SW 1271 (cell line): ENCODE measurements around the gene FAM210A.
A peak's percentile ranks its signal among the peaks of the same experiment; 100 is the strongest.
"Not testable (repeated sequence)": the region's sequence is repeated elsewhere in the genome, so short reads cannot be mapped to it uniquely, and the experiment has no call there.

Source experiments
- DNase-seq, 2 experiments: peaks; one replicate each; lab custom pipeline; 2025; lab: John Stamatoyannopoulos, UW

Gene FAM210A, protein sequence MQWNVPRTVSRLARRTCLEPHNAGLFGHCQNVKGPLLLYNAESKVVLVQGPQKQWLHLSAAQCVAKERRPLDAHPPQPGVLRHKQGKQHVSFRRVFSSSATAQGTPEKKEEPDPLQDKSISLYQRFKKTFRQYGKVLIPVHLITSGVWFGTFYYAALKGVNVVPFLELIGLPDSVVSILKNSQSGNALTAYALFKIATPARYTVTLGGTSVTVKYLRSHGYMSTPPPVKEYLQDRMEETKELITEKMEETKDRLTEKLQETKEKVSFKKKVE

DNA sequence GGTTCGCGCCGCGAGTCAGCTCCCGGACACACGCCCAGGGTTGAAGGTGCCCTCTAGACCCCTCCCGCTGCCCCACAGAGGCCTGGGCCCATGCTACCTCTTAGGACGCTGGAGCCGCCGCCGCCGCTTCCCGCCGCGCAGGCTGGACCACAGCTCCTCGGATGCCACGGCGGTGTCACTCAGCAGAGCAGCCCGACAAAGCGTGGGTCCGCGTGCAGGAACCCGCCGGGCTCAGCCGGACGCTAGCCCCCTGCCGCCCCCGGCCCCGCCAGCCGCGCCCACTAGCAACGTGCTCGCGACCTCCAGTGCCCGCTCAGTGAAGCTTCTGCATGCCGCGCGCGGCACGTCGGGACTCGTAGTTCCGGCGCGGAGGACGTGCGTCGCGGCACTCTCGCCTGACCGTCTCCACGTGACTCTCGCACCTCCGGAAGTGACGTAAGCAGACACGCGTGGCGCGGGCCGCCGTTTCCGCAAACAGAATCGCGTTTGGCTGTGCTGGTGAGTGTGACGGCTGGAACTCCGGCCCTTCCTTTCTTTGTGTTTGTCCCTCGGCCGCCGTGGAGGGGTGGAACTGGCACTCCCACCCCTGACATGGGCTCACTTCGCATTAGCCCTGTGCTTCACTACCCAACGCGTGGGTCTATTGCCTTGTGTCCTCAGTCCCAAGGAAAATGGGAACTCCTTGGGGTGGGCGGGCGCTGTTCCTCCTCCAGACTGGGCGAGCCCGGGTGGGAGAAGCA lies at the start of gene FAM210A, which contains the start of gene RNMT:
TSS of gene FAM210A (minus strand) at position 327 of the 740 bp plus-strand sequence. CDS start 44,481 bp downstream, outside the sequence.
TSS of gene RNMT (plus strand) at position 442 of the 740 bp plus-strand sequence. CDS start 4,845 bp downstream, outside the sequence.
- DNase-seq, result peak; percentile 71 to 84

DNA sequence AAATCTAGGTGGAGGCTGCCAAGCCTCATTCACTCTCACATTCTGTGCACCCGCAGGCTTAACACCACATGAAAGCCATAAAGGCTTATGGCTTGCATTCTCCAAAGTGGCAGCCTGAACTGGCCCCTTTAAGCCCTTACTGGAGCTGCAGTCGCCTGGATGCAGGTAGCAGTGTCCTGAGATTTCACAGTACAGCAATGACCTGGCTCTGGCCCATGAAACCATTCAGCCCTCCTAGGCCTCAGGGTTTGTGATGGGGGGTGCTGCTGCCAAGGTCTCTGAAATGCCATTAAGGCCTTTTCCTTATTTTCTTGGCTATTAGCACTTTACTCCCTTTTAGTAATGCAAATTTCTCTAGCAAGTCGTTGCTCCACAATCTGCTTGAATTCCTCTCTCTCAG lies 48.7 kb upstream of the FAM210A start:
- no peak for DNase-seq

DNA sequence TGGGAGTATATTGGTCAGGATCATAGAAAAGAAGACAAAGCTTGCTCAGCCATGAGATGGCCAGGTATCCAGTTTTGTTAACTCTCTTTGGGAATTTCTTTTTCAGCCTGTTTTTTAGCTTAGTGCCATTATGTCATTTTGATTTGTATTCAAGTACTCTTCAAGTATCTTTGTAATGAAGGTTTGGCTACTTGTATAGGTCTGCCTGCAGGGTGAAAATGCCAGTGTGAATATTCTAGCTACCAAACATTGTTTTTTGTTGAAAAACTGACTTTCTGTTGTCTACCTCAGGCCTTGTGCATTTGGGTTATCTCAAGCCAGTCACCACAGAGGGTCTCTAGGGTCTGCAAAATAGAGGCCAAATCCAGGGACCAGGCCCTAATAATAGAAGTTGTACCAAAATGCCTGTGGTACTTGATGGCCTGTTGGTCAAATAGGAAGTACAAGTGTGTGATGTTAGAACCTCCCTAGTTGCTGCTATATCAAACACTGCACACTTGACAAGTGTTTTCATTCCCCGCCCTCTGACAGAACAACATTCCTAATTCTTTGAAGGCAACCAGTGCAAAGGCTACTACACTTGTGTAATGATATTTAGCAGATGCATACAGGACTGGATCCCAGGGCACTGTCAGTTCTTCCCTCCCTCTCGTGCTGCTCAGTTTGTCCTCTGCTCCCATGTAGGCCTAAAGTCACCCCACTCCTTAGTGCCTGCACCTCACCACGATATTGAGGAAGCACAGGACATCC lies 36.5 kb upstream of the FAM210A start:
- no peak for DNase-seq

DNA sequence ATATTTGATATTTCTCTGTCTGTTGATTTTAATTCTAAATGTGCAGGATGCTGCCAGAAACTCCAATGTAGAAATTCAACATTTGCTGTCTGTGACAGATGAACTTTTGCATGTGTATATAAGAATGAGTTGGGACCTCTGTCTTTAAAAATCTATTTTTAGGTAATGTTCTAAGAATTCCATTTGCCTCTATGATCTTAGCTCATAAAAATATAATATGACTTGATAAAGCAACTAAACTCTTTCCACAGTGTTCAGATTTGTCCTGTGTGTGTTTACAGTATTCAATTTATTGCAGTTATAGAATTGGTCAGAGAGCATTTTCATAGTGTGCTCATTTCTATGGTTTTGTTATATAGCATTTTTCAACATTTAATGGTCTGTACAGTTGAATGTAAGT lies 33.7 kb upstream of the FAM210A start:
- DNase-seq, result no peak

DNA sequence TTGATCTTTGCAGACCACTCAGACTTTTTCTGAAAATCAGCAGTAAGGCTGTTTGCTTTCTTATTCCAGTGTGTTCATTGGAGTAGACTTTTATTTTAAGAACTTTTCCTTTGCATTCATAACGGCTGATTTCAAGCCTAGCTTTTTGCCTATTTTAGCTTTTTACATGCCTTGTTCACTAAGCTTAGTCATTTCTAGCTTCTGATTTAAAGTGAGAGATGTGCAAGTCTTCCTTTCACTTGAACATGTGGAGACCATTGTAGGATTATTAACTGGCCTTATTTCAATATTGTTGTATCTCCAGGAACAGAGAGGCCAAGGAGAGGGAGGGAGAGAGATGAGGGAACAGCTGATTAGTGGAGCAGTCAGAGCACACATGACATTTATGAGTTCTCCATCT lies 32.3 kb upstream of the FAM210A start:
- no peak for DNase-seq

DNA sequence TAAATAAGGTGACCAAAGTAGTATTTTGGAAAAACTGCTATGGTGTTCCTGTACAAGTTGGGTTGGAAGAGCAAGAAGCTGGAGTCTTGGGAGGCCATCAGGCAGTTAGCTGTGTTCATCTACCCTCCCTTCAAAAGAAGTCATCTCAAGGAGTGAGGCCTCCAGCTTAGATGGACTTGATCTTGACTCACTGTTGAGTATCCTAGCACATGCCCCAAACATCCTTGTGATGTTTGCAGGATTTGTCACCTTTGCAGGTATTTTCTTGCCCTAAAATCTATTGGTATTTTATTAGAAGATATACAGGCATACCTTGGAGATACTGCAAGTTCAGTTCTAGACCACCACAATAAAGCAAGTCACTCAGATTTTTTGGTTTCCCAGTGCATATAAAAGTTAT lies 30.3 kb upstream of the FAM210A start:
- no peak for DNase-seq

DNA sequence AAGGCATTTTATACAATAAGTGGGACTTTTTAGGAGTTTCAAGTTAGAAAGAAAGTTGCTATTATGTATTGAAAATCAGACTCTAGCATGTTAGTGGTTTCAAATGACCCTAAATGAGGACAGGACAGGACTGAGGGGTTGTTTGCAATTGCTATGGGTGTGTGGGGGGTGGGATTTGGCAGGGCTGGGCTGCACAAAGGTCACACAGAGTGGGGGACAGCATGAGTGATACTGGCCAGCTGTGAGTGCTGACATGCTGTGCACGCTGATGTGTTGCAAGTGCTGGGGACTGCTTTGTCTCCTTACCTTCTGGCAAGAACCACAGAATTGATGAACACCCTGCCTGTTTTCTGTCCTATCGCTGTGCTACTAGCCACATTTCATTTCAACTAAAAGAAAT lies 29.9 kb upstream of the FAM210A start:
- DNase-seq, result no peak

DNA sequence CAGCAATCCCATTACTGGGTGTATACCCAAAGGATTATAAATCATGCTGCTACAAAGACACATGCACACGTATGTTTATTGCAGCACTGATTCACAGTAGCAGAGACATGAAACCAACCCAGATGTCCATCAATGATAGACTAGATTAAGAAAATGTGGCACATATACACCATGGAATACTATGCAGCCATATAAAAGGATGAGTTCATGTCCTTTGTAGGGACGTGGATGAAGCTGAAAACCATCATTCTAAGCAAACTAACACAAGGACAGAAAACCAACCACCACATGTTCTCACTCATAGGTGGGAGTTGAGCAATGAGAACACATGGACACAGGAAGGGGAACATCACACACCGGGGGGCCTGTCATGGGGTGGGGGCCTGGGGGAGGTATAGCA lies 25.2 kb upstream of the FAM210A start:
- not testable (repeated sequence) for DNase-seq

DNA sequence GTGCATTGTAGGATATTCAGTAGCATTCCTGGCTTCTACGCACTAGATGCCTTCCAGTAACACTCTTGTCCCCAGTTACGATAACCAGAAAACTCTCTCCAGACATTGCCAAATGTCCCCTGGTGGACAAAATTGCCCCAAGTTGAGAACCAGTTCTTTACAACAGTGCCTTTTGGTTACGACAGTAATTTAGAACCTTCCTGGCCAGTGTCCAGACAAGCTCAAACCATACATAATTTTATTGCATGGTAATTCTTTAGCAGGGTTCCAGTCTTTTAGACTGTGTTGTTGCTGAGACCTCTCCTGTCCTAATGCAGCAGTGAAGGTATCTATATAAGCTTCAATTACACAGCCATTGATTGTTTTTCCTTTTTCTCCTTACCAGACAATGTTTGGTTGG lies 20.3 kb upstream of the FAM210A start:
- DNase-seq, result no peak

DNA sequence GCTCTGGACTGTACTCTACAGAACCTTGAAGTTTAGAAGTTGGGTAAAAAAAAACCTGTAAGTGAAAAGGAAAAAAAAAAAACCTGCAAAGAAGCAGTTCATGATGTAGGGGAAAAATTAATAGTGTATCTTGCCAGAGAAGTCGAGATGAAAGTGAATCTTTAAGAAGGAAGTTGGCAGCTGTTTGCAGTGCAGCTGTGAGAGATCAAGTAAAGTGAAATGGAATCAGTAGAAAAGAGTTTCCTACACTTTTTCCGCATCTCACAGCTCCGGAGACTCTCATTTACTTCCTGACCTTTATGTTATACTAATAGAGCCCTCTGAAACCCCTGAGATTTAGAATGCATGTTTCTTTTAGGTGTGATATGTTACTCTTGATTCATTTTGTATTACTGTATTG lies 19.3 kb upstream of the FAM210A start:
- no peak for DNase-seq

DNA sequence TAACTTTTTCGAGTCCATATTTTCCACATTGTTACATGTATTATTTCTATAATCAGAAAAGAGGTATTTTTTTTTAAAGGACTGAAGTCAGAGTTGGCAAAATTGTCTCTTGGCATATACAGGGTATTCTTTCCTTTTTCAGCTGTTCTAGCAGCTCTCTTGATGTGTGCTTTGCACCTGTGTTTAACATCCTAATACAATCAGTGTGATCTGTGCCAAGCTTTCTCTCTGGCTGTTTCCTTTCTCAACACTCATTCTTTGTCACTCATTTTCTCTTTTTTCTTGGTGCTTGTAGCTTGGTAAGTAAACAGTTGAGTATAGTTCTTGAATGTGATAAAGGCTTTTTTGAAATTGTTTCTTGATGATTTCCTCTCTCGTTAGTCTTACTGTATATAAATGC lies 9.3 kb upstream of the FAM210A start:
- no peak for DNase-seq

DNA sequence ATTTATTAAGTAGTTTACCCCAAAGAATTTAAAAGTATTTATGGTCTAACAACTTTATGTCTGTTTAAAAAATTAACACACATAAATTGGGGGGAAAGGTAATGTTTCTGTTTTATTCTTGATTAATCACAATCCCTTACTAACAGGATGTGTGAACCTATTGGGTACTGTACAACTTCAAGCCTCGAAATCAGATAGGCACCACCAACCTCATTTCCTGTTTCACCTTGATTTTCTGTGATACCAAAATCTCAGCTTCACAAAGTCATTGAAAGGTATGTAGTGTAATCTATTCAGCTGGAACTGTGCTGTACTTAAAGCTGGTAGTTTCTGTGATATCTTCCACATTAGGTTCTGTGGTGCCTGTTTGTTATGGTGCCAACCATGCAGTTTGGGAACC lies 4.1 kb upstream of the FAM210A start:
- no peak for DNase-seq

DNA sequence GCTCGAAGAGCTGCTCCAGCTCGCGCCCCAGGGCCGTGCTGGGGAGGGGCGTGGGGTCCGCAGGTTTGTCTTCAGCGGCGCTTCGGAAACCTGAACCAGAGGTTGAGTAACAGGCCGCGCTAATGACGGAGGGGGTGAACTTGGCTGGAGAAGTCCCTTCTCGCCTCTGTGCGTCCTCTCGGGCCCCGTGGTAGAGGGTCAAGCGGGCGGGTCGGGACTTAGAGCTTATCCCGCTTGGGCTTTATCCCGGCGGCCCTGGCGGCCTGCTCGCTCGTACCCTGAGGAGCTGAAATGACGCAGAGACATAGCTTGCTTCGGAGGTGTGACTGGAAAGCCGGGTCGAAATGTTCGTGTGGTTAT lies 594 bp upstream of the FAM210A start:
- peak in 1 of 2 experiments; percentile 21 for DNase-seq

DNA sequence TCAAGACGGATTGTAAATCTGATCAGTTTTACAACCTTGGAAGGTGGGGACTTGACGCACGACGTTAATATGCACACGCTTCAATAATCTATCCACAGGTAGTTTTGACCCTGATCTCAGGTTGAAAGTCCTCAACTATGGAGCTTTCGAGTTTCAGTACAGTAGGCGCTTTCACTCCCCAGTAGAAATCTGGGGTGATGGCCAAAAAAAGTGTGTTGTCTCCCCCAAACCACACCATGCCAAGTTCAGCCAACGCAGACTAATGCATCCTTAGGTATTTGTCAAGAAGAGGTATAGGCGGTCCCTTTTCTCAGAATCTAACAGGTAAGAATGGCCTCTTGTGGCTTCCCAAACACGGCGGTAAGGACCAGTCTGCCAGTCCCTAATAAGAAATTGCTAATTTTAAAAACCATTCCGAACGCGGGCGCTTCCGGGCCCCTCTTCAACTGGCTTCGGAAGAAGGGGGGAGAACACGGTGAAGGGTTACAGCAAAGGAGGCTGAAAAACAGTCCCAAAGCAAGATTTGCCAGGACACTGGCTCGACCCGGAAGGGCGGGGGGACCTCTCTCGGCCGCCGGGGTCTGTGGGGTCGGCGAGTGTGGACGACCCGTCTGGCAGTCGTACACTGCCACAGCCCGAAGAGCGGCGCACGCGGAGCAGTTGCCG lies 659 bp downstream of the FAM210A start:
- no peak for DNase-seq

DNA sequence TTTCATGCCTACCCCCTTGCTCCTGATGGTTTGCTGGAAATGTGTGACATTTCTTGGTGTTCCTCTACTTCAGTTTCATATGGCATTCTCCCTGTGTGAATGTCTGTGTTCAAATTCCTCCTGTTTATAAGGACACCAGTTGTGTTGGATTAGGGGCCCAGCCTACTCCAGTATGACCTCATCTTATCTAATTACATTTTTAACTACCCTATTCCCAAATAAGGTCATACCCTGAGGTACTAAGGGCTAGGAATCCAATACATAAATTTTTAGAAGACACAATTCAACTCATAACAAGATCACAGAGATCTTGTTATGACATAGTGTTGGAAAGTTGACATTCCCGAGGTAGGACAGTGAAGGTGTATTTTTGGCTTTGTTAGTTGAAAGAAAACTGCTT lies 5.5 kb downstream of the FAM210A start:
- no peak for DNase-seq

DNA sequence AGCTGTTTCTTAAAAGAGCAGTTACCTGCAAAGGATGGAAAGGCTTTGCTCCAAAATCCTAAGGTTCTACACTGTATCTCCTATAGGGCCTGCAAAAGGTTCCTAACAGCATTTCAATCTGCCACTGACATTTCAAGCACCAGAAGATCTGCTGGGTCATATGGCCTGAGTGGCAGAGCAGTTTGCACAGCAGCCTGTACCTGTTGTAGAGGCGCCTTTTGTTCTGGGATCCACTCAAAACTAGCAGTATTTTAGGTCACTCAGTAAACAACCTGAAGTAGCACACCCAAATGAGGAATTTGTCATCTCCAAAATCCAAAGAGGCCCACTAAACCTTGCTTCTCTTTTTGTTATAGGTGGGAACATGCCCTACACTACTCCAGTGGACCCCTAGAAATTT lies 6.2 kb downstream of the FAM210A start:
- no peak for DNase-seq

DNA sequence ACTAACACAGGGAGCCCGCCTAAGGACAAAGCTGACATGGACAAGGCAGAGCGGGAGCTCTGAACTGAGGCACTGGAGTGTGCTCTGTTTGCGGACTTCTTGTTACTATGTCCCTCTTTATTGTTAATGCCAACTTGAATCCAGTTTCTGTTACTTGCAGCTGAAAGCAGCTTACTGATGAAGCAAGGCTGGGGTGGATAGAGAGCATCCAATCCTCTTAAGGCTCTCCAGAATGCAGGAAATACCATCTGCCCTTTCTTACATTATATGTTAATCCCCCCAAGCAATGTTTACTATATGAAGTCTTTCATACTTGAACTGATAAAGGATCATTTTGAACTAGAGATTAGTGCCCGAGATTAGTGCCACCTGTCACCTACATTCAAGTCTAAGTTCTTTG lies 9.4 kb downstream of the FAM210A start:
- no peak for DNase-seq

DNA sequence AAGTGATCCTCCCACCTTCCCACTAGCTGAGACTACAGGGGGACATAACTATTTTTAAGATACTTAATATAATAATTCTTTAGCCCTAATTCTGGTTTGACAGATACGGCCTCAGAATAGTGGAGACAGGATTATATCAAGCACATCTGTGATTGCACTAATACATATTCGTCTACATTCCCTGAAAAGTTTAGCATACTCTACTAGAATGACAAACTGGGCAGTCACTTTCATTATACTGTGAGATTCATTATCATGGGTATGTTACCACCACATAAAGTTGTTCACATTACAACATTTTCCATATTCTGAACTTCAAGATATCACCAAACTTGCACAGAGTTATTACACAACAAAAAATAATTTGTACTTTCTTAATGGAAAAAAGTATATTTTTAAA lies 11.0 kb downstream of the FAM210A start:
- no peak for DNase-seq

DNA sequence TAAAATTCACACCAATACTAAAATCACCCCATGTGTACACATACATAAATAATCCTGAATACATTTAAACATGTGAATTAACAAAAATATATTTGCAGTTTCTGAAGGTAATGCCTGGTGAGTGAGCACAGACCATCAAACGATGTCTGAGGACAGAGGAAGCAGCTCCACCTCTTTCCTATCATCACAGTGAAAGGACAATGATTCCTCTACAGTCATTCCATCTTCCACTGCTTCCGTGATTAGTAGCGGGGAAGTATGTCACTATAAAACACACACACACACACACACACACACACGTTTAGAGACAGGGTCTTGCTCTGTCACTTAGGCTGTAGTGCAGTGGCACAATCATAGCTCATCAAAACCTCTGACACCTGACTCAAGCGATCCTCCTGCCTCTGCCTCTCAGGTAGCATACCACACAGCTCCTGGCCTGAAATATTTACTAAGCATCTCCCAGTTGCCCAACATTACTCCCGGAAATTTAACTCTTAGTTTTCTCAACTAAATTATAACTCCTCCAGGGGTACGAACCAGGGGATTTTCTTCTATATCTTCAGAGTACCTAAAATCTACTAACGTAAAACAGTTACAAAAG lies 12.8 kb downstream of the FAM210A start:
- no peak for DNase-seq

DNA sequence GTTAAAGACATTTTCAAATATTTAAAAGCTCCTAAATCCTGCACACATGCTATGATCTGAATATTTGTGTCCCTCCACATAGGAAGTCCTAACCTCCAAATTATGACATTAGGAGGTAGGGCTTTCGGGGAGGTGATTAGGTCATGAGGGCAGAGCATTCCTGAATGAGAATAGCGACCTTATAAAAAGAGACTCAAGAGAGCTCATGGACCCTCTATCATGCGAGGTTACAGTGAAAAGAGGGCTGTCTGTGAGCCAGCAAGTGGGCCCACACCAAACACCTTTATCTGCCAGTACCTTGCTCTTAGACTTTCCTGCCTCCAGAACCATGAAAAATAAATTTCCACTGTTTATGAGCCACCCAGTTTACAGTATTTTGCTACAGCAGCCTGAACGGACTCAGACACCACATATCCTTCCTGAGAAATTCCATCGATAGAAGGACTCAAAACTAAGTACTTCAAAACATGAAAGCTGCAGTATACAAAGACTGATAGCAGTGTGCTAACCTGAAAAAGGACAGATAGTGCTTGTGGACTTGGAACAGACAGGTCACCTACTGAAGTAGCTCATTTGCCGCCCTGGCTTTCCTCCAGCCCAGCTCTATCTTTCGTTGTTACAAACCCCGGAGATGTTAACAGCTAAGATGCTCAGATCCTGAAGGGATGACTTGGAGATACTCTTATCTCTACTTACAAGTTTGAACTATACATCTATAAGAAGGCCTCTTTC lies 13.8 kb downstream of the FAM210A start:
- no peak for DNase-seq

DNA sequence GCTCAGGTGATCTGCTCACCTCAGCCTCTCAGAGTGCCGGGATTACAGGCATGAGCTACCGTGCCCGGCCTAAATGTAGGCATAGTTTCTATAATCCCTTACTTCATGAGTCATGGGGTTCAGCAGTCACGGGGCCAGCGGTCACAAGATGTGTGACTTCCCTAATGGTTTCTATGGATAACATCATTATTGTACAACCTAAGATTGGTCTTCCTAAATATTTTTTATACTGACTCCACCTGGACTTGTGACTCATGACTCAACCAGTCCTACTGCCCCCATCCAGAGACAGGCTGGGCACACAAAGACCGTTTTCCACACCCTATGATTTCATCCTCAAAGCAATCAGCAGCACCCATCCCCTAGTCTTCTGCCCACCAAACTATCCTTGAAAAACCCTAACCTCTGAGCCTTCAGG lies 15.9 kb downstream of the FAM210A start:
- DNase-seq, result no peak
